A673 (cell line): ENCODE measurements around the gene HJURP. TPM values are rescaled to one million over a fixed set of nuclear protein-coding genes. Genes with fewer than 3 reads are reported as not detected.

Source experiments
- BruUV-seq: library from RNA; stranded (reverse); fragments of 400-500 nt; replicated peaks from 2 replicates; lab custom pipeline; 2021; lab: Mats Ljungman, UMichigan
- CTCF ChIA-PET: fragments of 300-600 bp; sonication (Branson Sonifier 250); formaldehyde crosslinking; loops from one replicate; lab custom pipeline; 2022; ENCODE audit warnings: antibody characterized with exemption; lab: Charles Lee
- POLR2A ChIA-PET: fragments of 300-600 bp; sonication (Branson Sonifier 250); formaldehyde crosslinking; loops from one replicate; lab custom pipeline; 2022; ENCODE audit warnings: antibody characterized with exemption; ENCODE audit not compliant: low non-redundant PET; lab: Charles Lee
- DNase-seq: peaks from one replicate; pipeline ENCODE4 v3.0.0-alpha.2; 2015; ENCODE audit warnings: low spot score
- H3K27ac ChIP-seq: fragments of 200-600 bp; sonication (generic); 2 replicates; pipeline ENCODE4 v1.5.1; 2016; ENCODE audit warnings: mixed run types, low read depth, mild to moderate bottlenecking, mixed read lengths, antibody characterized with exemption, low read length; ENCODE audit not compliant: poor library complexity, severe bottlenecking
- H3K27me3 ChIP-seq: fragments of 200-600 bp; sonication (generic); replicated peaks from 2 replicates; pipeline ENCODE4 v1.6.1; 2017; ENCODE audit warnings: mixed run types, low read depth, mild to moderate bottlenecking, mixed read lengths, antibody characterized with exemption, low read length; ENCODE audit not compliant: insufficient read depth, poor library complexity
- H3K36me3 ChIP-seq: fragments of 200-600 bp; sonication (generic); 2 replicates; pipeline ENCODE4 v1.6.1; 2016; ENCODE audit warnings: mixed run types, mild to moderate bottlenecking, mixed read lengths, antibody characterized with exemption, low read length; ENCODE audit not compliant: insufficient read depth, poor library complexity, severe bottlenecking
- H3K4me1 ChIP-seq: fragments of 200-600 bp; sonication (generic); 2 replicates; pipeline ENCODE4 v1.6.1; 2017; ENCODE audit warnings: mixed run types, mild to moderate bottlenecking, mixed read lengths, antibody characterized with exemption, low read length; ENCODE audit not compliant: insufficient read depth, poor library complexity, severe bottlenecking
- H3K4me3 ChIP-seq: fragments of 200-600 bp; sonication (generic); 2 replicates; pipeline ENCODE4 v1.5.1; 2016; ENCODE audit warnings: low read depth, mixed run types, mild to moderate bottlenecking, mixed read lengths, low read length; ENCODE audit not compliant: poor library complexity, severe bottlenecking
- H3K9me3 ChIP-seq: fragments of 200-600 bp; sonication (generic); 2 replicates; pipeline ENCODE4 v1.6.1; 2016; ENCODE audit warnings: mixed run types, low read depth, mild to moderate bottlenecking, mixed read lengths, antibody characterized with exemption, low read length; ENCODE audit not compliant: poor library complexity, severe bottlenecking
- EZH2 ChIP-seq: fragments of 200-600 bp; sonication (generic); IDR thresholded peaks from 2 replicates; pipeline ENCODE4 v1.6.1; 2017; ENCODE audit warnings: borderline replicate concordance, low read depth, mild to moderate bottlenecking, mixed read lengths, antibody characterized with exemption, low read length; ENCODE audit not compliant: poor library complexity, severe bottlenecking
- intact Hi-C: fragments of 100-400 bp; cut with micrococcal nuclease; formaldehyde crosslinking; loops from one replicate; pipeline ENCODE4 v1.10.0; 2022; ENCODE audit not compliant: unreplicated experiment
- total RNA-seq: library from RNA; stranded (reverse); gene quantifications from 2 replicates; pipeline ENCODE4 v1.2.3, GENCODE V29; 2021
- TF ChIP-seq, protein P1 (sequence below): fragments of 300-800, 200-600 bp; sonication (generic); conservative IDR thresholded peaks from 2 replicates; pipeline ENCODE4 v1.5.1; 2017; ENCODE audit warnings: low read depth, mild to moderate bottlenecking, antibody characterized with exemption, low read length, moderate library complexity, mixed read lengths

HJURP gene
- total RNA-seq, 1 experiment from 2014 or later: 103 TPM

DNA sequence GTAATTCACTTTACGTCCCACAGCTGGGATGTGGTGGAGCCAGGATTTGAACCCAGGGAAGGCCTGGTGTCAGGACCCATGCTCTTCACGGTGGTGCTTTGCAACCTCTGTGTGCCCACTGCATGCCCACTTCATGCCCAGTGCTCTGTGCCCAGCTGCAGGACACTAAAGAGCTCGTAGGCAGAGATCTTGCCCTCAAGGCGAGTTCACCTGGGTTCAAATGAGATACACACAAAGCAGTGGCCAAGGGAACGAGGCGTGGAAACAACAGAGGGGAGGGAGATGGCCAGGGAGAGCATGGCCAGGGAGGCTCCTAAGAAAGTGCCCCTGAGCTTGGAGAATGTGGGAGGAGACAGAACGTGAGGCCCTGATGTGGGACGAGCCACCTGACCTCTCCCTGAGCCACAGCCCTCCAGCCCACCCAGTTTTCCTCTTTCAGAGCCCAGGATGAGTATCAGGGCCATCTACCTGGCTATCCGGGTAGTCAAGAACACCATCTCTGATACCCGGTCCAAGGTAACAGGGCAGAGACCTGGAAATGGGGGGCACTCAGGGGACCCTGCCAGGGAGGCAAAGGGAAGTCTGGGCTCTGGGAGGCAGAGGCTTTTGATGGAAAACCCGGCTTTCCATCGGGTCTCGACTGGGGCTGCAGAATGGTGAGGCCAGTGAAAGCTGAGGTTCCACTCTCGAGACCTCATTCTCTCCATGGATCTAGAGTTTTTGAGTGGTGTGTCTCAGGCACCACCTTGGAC lies 55.8 kb downstream of the HJURP start:
- H3K4me1 ChIP-seq: no peaks in the 10 kb centered on the region
- H3K27ac ChIP-seq: no peak overlapping the region
- no peaks in the 10 kb centered on the region for H3K36me3 ChIP-seq
- no peak for DNase-seq
- POLR2A ChIA-PET: no interaction called here
- intact Hi-C loops: no loop called here
- no peaks in the 10 kb centered on the region for H3K9me3 ChIP-seq
- CTCF ChIA-PET: no interaction called here
- H3K27me3 ChIP-seq: no peaks in the 10 kb centered on the region
- no peak overlapping the region for H3K4me3 ChIP-seq
- BruUV-seq: no TSS peak
- TF ChIP-seq, protein P1, sequence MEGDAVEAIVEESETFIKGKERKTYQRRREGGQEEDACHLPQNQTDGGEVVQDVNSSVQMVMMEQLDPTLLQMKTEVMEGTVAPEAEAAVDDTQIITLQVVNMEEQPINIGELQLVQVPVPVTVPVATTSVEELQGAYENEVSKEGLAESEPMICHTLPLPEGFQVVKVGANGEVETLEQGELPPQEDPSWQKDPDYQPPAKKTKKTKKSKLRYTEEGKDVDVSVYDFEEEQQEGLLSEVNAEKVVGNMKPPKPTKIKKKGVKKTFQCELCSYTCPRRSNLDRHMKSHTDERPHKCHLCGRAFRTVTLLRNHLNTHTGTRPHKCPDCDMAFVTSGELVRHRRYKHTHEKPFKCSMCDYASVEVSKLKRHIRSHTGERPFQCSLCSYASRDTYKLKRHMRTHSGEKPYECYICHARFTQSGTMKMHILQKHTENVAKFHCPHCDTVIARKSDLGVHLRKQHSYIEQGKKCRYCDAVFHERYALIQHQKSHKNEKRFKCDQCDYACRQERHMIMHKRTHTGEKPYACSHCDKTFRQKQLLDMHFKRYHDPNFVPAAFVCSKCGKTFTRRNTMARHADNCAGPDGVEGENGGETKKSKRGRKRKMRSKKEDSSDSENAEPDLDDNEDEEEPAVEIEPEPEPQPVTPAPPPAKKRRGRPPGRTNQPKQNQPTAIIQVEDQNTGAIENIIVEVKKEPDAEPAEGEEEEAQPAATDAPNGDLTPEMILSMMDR: no peak
- no peak for TF ChIP-seq EZH2

DNA sequence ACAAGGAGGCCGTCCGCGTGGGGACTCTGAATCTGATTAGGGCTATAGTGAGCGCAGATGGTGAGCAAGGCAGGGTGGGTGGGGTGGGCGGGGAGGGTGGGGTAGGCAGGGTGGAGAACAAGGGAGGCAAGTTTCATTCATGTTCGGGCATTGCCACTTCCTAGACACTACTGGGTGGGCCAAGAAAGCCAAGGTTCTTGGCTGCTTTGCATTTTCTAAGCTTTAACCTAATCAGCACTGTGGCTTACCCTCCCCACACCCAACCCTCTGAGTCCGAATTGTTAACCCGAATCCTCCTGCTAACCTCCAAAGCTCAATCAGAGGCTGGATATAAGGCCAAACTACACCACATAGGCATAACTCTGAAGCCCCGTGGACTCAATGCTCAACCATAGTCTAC lies 58.1 kb downstream of the HJURP start:
- H3K27ac ChIP-seq: no peak overlapping the region
- H3K4me1 ChIP-seq: no peaks in the 10 kb centered on the region
- H3K4me3 ChIP-seq: no peak overlapping the region
- TF ChIP-seq, protein P1: no peak
- no peak for TF ChIP-seq EZH2
- DNase-seq: no peak
- CTCF ChIA-PET: no interaction called here
- no TSS peak for BruUV-seq
- intact Hi-C loops: no loop called here
- no peaks in the 10 kb centered on the region for H3K27me3 ChIP-seq
- no peaks in the 10 kb centered on the region for H3K9me3 ChIP-seq
- H3K36me3 ChIP-seq: no peaks in the 10 kb centered on the region
- POLR2A ChIA-PET: no interaction called here

DNA sequence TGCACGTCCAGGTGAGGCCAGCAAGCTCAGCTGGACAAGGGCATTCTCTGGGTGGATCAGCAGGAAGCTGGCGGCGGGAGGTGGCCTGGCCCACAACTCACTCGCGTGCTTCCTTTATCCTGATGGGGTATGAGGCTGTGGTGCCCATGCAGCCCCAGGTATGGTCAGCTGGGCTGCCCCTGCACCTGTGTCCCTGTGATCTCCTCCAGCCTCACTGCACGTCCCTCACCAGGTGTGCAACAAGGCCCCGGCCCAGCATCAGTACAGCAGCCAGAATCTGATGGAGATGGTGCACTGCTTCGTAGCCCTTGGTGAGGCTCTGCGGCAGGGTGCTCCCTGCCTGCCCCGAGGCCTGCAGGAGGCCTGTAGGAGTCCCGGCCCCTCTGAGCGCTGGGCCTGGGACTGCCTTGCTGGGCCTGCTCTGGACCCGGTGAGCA lies 58.6 kb downstream of the HJURP start:
- intact Hi-C loops: no loop called here
- no TSS peak for BruUV-seq
- H3K36me3 ChIP-seq: no peaks in the 10 kb centered on the region
- no peak overlapping the region for H3K27ac ChIP-seq
- TF ChIP-seq, protein P1: no peak
- TF ChIP-seq EZH2: no peak
- no peaks in the 10 kb centered on the region for H3K9me3 ChIP-seq
- no peaks in the 10 kb centered on the region for H3K4me1 ChIP-seq
- CTCF ChIA-PET: no interaction called here
- H3K27me3 ChIP-seq: no peaks in the 10 kb centered on the region
- no peak overlapping the region for H3K4me3 ChIP-seq
- DNase-seq: no peak
- POLR2A ChIA-PET: no interaction called here
